ENCODE results near the gene PHTF2.
A peak's percentile ranks its signal among the peaks of the same experiment; 100 is the strongest.

Gene PHTF2

GRCh38 chr7:77796109-77796508, 2.5 kb upstream of the PHTF2 start:
- no peak for DNase-seq

DNA sequence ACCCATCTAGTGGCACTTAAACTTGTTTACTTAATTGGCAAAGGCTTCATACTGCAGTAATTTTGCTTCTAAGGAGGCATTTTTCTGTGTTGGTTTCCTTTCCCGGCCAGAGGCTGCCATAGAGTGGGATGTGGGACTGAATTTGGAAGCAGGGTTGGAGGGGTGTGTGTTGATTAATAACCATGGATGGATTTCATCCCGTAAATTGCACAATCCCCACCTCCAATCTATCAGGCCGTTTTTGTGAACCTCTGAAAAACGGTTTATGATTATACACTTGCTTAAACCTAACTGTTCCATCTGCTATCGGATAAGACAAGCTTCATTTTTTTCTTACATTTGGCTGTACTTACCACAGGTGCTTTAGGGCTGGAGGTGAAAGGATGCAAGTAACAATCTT, 1.6 kb upstream of the PHTF2 start:
- no peak for DNase-seq

- DNase-seq: no peak
Measured at GRCh38 chr7:77797734-77798393, 709 bp upstream of the PHTF2 start.

GRCh38 chr7:77799078-77799964, 748 bp downstream of the PHTF2 start:
- DNase-seq: peak; percentile 9

- no peak for DNase-seq
Measured at GRCh38 chr7:77800158-77800557, 1.6 kb downstream of the PHTF2 start.

DNA sequence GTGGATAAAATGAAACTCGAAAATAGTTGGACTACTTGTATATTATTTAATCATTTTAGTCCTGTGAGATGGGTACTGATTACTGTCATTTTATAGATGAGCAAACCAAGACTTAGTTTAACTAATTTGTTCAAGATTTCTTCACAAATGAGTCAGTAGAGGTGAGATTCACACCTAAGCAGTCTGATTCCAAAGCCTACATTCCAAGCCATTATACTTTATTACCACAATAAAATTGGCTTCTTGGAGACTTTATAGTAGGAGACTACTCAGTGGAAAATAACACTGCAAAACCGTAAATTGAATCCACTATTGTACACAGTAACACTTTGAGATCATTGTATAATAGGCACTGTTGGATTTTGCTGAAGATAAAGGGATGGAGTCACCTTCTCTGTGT, 2.2 kb downstream of the PHTF2 start:
- no peak for DNase-seq

- DNase-seq: no peak
Measured at GRCh38 chr7:77802557-77803405, 4.2 kb downstream of the PHTF2 start.

DNA sequence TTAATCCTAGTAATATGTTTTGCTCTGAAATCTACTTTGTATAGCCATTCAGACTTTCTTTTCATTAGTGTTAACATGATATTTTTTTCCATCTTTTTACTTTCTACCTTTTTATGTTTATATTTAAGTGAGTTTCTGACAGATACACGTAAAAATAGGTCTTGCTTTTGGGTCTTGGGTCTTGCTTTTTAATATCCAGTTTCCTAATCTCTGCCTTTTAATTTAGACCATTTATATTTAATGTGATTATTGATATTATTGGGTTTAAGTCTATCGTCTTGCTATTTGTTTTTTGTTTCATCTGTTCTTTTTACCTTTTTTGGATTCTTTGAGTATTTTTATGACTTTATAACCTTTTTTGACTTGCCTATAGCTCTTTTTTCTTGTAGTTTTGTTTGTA, 7.9 kb downstream of the PHTF2 start:
- no peak for DNase-seq

DNA sequence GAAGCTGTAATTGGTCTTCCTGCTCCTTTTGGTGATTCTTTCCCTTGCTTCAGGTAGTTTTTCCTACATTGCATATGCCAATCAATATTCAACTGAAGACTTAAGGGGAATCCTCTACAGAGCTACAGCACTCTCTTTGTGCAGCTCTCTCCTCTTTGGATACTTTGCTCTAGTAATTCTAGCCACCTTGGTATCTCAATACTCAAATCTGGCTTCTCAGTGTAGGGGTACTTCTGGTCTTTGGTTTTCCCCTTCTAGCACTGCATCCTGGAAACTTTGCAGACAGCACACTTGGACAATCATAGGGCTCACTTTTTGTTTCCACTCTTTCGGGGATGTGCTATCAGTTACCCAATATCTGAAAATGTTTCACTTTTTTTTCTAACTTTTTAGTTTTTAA, 9.9 kb downstream of the PHTF2 start:
- no peak for DNase-seq

- DNase-seq: no peak
Measured at GRCh38 chr7:77811516-77812289, 13.1 kb downstream of the PHTF2 start.

- DNase-seq: no peak
Measured at GRCh38 chr7:77812290-77812685, 13.7 kb downstream of the PHTF2 start.

GRCh38 chr7:77813180-77813579, 14.6 kb downstream of the PHTF2 start:
- DNase-seq: no peak

- no peak for DNase-seq
Measured at GRCh38 chr7:77819021-77819420, 20.4 kb downstream of the PHTF2 start.

DNA sequence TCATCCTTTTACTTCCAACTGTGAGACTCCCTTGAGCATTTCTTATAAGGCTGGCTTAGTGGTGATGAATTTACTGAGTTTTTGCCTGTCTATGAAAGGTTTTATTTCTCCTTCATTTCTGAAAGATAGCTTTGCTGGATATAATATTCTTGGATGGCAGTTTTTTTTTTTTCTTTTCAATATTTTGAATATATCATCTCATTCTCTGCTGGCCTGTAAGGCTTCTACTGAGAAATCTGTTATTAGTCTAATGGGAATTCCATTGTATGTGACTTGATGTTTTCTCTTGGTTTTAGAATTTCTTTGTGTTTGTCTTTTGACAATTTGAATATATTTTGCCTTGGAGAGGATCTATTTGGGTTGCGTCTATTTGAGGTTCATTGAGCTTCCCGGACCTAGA, 22.4 kb downstream of the PHTF2 start:
- DNase-seq: no peak

GRCh38 chr7:77822269-77822668, 23.7 kb downstream of the PHTF2 start:
- no peak for DNase-seq

DNA sequence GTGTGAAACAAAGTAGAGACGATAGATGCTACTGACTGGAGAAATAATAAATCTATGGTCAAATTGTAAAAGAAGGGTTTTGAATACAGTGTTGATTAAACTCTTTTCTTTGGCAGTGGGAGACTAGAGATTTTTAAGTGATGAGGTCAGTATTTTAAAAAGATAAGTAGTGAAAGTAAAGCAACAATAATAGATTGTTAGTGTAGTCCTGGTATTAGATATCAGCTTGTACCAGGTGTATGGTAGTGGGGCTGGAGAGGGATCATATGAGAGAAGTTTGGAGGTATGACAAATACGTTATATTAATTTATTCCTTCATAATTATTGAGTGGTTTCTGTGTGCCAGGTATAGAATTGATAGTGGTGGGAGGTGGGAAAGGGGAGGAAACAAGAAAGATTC, 25.2 kb downstream of the PHTF2 start:
- no peak for DNase-seq

DNA sequence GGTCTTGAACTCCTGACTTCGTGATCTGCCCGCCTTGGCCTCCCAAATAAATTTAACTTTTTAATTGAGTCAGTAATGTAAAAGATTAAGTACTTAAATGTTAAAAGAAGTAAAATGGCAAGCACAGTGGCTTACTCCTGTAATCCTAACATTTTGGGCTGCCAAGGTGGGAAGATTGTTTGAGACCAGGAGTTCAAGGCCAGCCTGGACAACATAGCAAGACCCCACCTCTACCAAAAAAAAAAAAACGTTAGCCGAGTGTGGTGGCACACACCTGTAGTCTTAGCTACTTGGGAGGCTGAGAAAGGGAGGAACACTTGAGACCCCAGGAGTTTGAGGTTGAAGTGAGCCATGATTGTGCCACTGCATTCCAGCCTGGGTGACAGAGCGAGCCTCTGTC, 26.1 kb downstream of the PHTF2 start:
- no peak for DNase-seq

GRCh38 chr7:77825131-77825530, 26.6 kb downstream of the PHTF2 start:
- no peak for DNase-seq

- no peak for DNase-seq
Measured at GRCh38 chr7:77826300-77826699, 27.7 kb downstream of the PHTF2 start.

- DNase-seq: no peak
Measured at GRCh38 chr7:77827999-77828398, 29.4 kb downstream of the PHTF2 start.

DNA sequence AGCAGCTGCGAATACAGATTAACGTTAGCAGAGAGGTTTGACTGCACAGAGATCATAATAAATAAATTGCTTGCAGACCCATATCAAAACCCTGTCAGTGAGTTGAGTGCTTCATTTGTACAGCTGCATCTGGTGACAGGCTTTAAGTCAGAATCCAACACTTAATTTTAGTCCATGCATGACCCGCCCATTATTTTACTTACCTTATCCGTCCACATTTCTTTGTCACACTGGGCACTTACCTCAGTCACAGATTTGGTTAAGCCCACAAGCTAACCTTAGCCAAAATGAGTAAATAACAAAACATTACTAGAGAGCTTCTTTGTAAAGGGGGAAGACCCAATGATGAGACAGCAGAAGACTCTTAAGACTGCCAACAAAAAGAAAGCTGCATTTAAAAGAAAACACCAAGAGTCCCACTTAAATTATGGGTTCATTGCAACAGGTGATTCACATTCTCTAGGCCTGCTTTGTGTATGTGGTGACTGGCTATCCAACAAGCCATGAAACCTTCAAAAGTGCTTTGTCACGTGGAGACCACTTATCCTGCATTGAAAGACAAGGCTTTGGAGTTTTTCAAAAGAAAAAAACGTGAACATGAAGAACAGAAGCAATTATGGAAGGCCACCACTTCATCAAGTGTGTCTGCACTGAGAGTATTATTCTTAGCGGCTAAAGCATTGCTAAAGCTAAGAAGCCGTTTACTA, 32.2 kb downstream of the PHTF2 start:
- DNase-seq: no peak

DNA sequence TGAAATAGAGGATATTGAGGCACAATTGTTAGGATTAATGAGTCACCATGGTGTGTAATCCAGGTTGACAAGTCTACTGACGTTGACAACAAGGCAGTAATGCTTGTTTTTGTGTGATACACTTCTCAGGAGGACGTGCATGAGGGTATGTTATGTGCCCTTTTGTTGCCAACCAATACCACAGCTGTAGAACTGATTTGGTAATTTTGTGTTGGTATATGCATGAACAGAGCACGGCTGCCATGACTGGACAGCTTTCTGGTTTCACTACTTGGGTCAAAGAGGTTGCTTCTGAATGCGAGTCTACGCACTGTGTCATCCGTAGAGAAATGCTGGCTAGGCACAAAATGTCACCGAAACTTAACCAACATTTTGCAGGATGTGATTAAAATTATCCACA, 32.9 kb downstream of the PHTF2 start:
- no peak for DNase-seq

Data from effector CD4-positive, alpha-beta T cell (primary cell).